ENCODE results near the gene CES3. TPM values are rescaled to one million over a fixed set of nuclear protein-coding genes. Genes with fewer than 3 reads are reported as not detected.

Gene CES3
- total RNA-seq, 1 donor from 2014 or later: 4.1 TPM

DNA sequence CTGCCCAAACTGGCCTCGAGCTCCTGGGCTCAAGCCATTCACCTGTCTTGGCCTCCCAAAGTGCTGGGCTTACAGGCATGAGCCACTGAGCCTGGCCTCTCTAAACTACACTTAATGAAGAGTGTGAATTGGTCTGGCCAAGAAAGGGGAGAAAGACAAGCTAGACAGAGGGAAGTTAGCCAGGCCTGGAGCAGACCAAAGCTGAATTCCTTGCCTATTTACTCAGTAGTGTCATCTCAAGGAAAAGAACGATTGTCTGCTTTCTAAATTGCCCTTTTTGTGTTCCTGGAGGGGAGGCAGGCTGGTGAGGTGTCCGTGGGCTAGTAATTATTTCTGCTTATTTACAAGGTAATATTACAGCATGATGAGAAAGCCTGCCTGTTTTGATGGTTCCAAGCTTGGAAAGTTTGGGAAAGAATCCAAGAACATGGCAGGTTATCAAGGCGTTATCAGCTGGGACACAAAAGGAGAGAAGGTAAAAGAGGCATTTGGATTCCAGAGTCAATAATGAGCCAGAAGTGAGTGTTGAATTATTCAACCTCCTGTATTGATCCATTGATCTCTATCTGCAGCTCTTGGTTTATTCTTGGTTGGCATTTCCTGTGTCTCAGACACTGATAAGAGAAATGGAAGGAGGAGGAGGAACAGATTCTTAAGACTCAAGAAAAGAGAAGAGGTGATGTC, 61.6 kb downstream of the CES3 start:
- no peaks in the 10 kb centered on the region for H3K36me3 Mint-ChIP-seq (ENCODE audit: unreplicated experiment)
- no peak for DNase-seq
- TF ChIP-seq, protein P1, sequence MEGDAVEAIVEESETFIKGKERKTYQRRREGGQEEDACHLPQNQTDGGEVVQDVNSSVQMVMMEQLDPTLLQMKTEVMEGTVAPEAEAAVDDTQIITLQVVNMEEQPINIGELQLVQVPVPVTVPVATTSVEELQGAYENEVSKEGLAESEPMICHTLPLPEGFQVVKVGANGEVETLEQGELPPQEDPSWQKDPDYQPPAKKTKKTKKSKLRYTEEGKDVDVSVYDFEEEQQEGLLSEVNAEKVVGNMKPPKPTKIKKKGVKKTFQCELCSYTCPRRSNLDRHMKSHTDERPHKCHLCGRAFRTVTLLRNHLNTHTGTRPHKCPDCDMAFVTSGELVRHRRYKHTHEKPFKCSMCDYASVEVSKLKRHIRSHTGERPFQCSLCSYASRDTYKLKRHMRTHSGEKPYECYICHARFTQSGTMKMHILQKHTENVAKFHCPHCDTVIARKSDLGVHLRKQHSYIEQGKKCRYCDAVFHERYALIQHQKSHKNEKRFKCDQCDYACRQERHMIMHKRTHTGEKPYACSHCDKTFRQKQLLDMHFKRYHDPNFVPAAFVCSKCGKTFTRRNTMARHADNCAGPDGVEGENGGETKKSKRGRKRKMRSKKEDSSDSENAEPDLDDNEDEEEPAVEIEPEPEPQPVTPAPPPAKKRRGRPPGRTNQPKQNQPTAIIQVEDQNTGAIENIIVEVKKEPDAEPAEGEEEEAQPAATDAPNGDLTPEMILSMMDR (IDR thresholded peaks at IDR 0.05; ENCODE audit: partially characterized antibody, unreplicated experiment): no peak
- H3K4me3 Mint-ChIP-seq (ENCODE audit: unreplicated experiment): peak overlapping the region; percentile 22
- H3K27ac Mint-ChIP-seq (ENCODE audit: unreplicated experiment): peak overlapping the region; percentile 65
- peaks cover 6% of the 10 kb centered on the region for H3K9me3 Mint-ChIP-seq (ENCODE audit: unreplicated experiment)
- peaks cover 17% of the 10 kb centered on the region for H3K4me1 Mint-ChIP-seq (ENCODE audit: low read depth, unreplicated experiment)
- H3K27me3 Mint-ChIP-seq (ENCODE audit: unreplicated experiment): peaks cover 6% of the 10 kb centered on the region

DNA sequence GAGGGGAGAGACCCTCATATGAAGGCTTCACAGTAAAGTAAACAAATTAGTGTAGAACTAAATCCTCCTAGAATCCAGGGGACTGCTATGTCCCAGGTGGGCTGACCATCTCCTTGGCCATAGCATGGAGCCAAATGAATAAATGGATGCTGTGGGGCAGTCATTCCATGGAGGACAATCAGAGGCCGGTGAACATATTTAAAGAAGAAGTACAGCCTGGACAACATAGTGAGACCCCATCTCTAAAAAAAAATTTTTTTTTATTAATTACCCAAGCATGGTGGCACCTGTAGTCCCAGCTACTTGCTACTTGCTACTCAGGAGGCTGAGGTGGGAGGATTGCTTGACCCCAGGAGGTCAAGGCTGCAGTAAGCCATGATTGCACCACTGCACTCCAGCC, 62.6 kb downstream of the CES3 start:
- H3K36me3 Mint-ChIP-seq (ENCODE audit: unreplicated experiment): no peaks in the 10 kb centered on the region
- peaks cover 6% of the 10 kb centered on the region for H3K27me3 Mint-ChIP-seq (ENCODE audit: unreplicated experiment)
- H3K4me1 Mint-ChIP-seq (ENCODE audit: low read depth, unreplicated experiment): peaks cover 17% of the 10 kb centered on the region
- DNase-seq: no peak
- H3K9me3 Mint-ChIP-seq (ENCODE audit: unreplicated experiment): peaks cover 6% of the 10 kb centered on the region
- TF ChIP-seq, protein P1 (IDR thresholded peaks at IDR 0.05; ENCODE audit: partially characterized antibody, unreplicated experiment): no peak
- H3K27ac Mint-ChIP-seq (ENCODE audit: unreplicated experiment): no peak overlapping the region
- peak overlapping the region; percentile 17 for H3K4me3 Mint-ChIP-seq (ENCODE audit: unreplicated experiment)

Other genes starting within 250 kb of the CES3 start
- gene DYNC1LI2, start 209.7 kb upstream of the CES3 start, total RNA-seq (ENCODE audit: unreplicated experiment): 269 TPM
- 0.39 TPM for gene TERB1, start 159.7 kb upstream of the CES3 start, total RNA-seq (ENCODE audit: unreplicated experiment)
- 125 TPM for gene NAE1, start 130.3 kb upstream of the CES3 start, total RNA-seq (ENCODE audit: unreplicated experiment)
- 0.64 TPM for gene CA7, start 116.9 kb upstream of the CES3 start, total RNA-seq (ENCODE audit: unreplicated experiment)
- 18.3 TPM for gene PDP2, start 80.8 kb upstream of the CES3 start, total RNA-seq (ENCODE audit: unreplicated experiment)
- not detected for gene CDH16, start 42.4 kb upstream of the CES3 start, total RNA-seq (ENCODE audit: unreplicated experiment)
- 1.1 TPM for gene RRAD, start 35.7 kb upstream of the CES3 start, total RNA-seq (ENCODE audit: unreplicated experiment)
- 89.4 TPM for gene CIAO2B, start 26.9 kb upstream of the CES3 start, total RNA-seq (ENCODE audit: unreplicated experiment)
- gene CES2, start 25.8 kb upstream of the CES3 start, total RNA-seq (ENCODE audit: unreplicated experiment): 38.6 TPM
- 3.6 TPM for gene CES4A, start 27.3 kb downstream of the CES3 start, total RNA-seq (ENCODE audit: unreplicated experiment)
- 168 TPM for gene CBFB, start 67.9 kb downstream of the CES3 start, total RNA-seq (ENCODE audit: unreplicated experiment)
- gene PHAF1, start 148.7 kb downstream of the CES3 start, total RNA-seq (ENCODE audit: unreplicated experiment): 27.1 TPM
- 1.0 TPM for gene B3GNT9, start 189.7 kb downstream of the CES3 start, total RNA-seq (ENCODE audit: unreplicated experiment)
- 1.0 TPM for gene TRADD, start 198.6 kb downstream of the CES3 start, total RNA-seq (ENCODE audit: unreplicated experiment)
- 3.1 TPM for gene FBXL8, start 198.7 kb downstream of the CES3 start, total RNA-seq (ENCODE audit: unreplicated experiment)
- gene HSF4, start 203.5 kb downstream of the CES3 start, total RNA-seq (ENCODE audit: unreplicated experiment): 7.2 TPM
- gene NOL3, start 209.3 kb downstream of the CES3 start, total RNA-seq (ENCODE audit: unreplicated experiment): 8.8 TPM
- gene MATCAP1, start 222.7 kb downstream of the CES3 start, total RNA-seq (ENCODE audit: unreplicated experiment): 197 TPM
- gene EXOC3L1, start 228.9 kb downstream of the CES3 start, total RNA-seq (ENCODE audit: unreplicated experiment): 3.6 TPM
- 64.3 TPM for gene E2F4, start 230.9 kb downstream of the CES3 start, total RNA-seq (ENCODE audit: unreplicated experiment)
- gene ELMO3, start 237.9 kb downstream of the CES3 start, total RNA-seq (ENCODE audit: unreplicated experiment): 2.1 TPM

Data from glutamatergic neuron (in vitro differentiated cells).